K562 (cell line): ENCODE measurements around the gene VDAC2. TPM values are rescaled to one million over a fixed set of nuclear protein-coding genes. Genes with fewer than 3 reads are reported as not detected.
A peak's percentile ranks its signal among the peaks of the same experiment; 100 is the strongest.

Source experiments
- ATAC-seq: fragments of 200-7000 bp; cut with Tn5 transposase; 3 replicates; pipeline ENCODE4 v1.9.1; 2020; ENCODE audit warnings: moderate library complexity
- BruUV-seq: library from RNA; stranded (reverse); fragments of 400-500 nt; replicated peaks from 2 replicates; lab custom pipeline; 2021; lab: Mats Ljungman, UMichigan
- CTCF ChIA-PET: fragments of 300-600 bp; formaldehyde crosslinking; extraction: SDS; loops from one replicate; lab custom pipeline; 2021; ENCODE audit warnings: low intra/inter-chr PET ratio; lab: Yijun Ruan, JAX
- POLR2A ChIA-PET: fragments of 300-600, 350-650 bp; sonication (Branson Sonifier 250); formaldehyde crosslinking; extraction: SDS; loops from one replicate; lab custom pipeline; 2021; ENCODE audit warnings: antibody characterized with exemption, inconsistent platforms; lab: Yijun Ruan, JAX
- DNase-seq, 4 experiments: peaks; one replicate each; pipeline versions ENCODE4 v3.0.0 to v3.0.0-alpha.2; 2011 to 2018; ENCODE audit warnings: low spot score in 3 of 4, mixed read lengths in 3 of 4; ENCODE audit errors: extremely low read depth in 1 of 4
- FAIRE-seq: peaks from 2 replicates; lab custom pipeline; 2011; peaks lifted over from hg19 to GRCh38; lab: Jason Lieb, UNC
- H2AFZ ChIP-seq: 2 replicates; pipeline ENCODE4 v1.6.0; 2011; ENCODE audit warnings: low read depth, low read length, control low read depth, inconsistent platforms
- H3K27ac ChIP-seq: fragments of 200-600 bp; 3 replicates; pipeline ENCODE4 v1.8.0; 2011; ENCODE audit warnings: low read depth, mild to moderate bottlenecking, control low read depth, inconsistent platforms, low read length, moderate library complexity, mixed read lengths; ENCODE audit errors: extremely low read depth
- H3K27me3 ChIP-seq, 2 experiments: fragments of 300-600 bp in 1 of 2; 2 replicates in 1 of 2; 3 replicates in 1 of 2; pipeline versions ENCODE4 v1.6.0 to v1.8.0; 2011; ENCODE audit warnings: inconsistent platforms in 2 of 2, low read length in 2 of 2, mild to moderate bottlenecking in 1 of 2, mixed read lengths in 1 of 2, moderate library complexity in 1 of 2; ENCODE audit not compliant: control insufficient read depth in 2 of 2, insufficient read depth in 2 of 2
- H3K36me3 ChIP-seq: fragments of 300-600 bp; 3 replicates; pipeline ENCODE4 v1.8.0; 2011; ENCODE audit warnings: mild to moderate bottlenecking, low read length, inconsistent platforms; ENCODE audit not compliant: control insufficient read depth, insufficient read depth
- H3K4me1 ChIP-seq, 2 experiments: fragments of 200-600 bp in 1 of 2; replicated peaks in 1 of 2; 2 replicates in 1 of 2; 3 replicates in 1 of 2; pipeline versions ENCODE4 v1.5.1 to v1.8.0; 2011; ENCODE audit warnings: inconsistent platforms in 2 of 2, low read length in 2 of 2, mild to moderate bottlenecking in 1 of 2, mixed read lengths in 1 of 2, moderate library complexity in 1 of 2; ENCODE audit not compliant: control insufficient read depth in 2 of 2, insufficient read depth in 2 of 2
- H3K4me2 ChIP-seq: 2 replicates; pipeline ENCODE4 v1.6.1; 2011; ENCODE audit warnings: low read length, control low read depth, inconsistent platforms, mixed read lengths; ENCODE audit not compliant: insufficient read depth
- H3K4me3 ChIP-seq: fragments of 200-600 bp; sonication (generic), shearing (Covaris generic); 2 replicates; pipeline ENCODE4 v1.5.1; 2016; ENCODE audit warnings: control low read depth, inconsistent platforms
- H3K79me2 ChIP-seq: fragments of 200-600 bp; 3 replicates; pipeline ENCODE4 v1.8.0; 2011; ENCODE audit warnings: low read length, inconsistent platforms; ENCODE audit not compliant: control insufficient read depth, insufficient read depth
- H3K9ac ChIP-seq, 2 experiments: 2 replicates each; pipeline versions ENCODE4 v1.6.0 to v1.6.1; 2011; ENCODE audit warnings: low read depth in 2 of 2, low read length in 2 of 2, control low read depth in 1 of 2, inconsistent platforms in 1 of 2, mild to moderate bottlenecking in 1 of 2, mixed read lengths in 1 of 2; ENCODE audit not compliant: insufficient read depth in 1 of 2
- H3K9me1 ChIP-seq: one replicate; pipeline ENCODE4 v1.6.0; 2011; ENCODE audit warnings: inconsistent platforms, mild to moderate bottlenecking, low read length, moderate library complexity; ENCODE audit not compliant: control insufficient read depth, insufficient read depth
- H3K9me3 ChIP-seq: replicated peaks from 2 replicates; pipeline ENCODE4 v1.5.1; 2011; ENCODE audit warnings: low read depth, low read length, inconsistent platforms; ENCODE audit not compliant: control insufficient read depth, insufficient read depth
- H4K20me1 ChIP-seq: replicated peaks from 2 replicates; pipeline ENCODE4 v1.6.1; 2011; ENCODE audit warnings: low read length, inconsistent platforms, mixed read lengths; ENCODE audit not compliant: control insufficient read depth, insufficient read depth
- HOXB6 ChIP-seq: fragments of 250-450 bp; sonication (Bioruptor Pico); IDR thresholded peaks from 2 replicates; pipeline ENCODE4 v1.5.1; 2022; ENCODE audit warnings: mild to moderate bottlenecking, borderline replicate concordance
- KLF13 ChIP-seq: fragments of 450-650 bp; IDR thresholded peaks from 2 replicates; pipeline ENCODE4 v1.6.1; 2016; ENCODE audit warnings: missing genetic modification characterization, low read depth, mild to moderate bottlenecking, missing compliant biosample characterization, moderate library complexity, borderline replicate concordance
- TARDBP ChIP-seq: fragments of 450-650 bp; IDR thresholded peaks from 2 replicates; pipeline ENCODE4 v1.6.1; 2016
- ZNF134 ChIP-seq: fragments of 250-450 bp; sonication (Bioruptor Pico); conservative IDR thresholded peaks from 2 replicates; pipeline ENCODE4 v1.4.0; 2020
- ZNF696 ChIP-seq: fragments of 250-450 bp; sonication (Bioruptor Pico); conservative IDR thresholded peaks from 2 replicates; pipeline ENCODE4 v1.4.0; 2020; ENCODE audit warnings: mild to moderate bottlenecking, moderate library complexity
- WGBS: fragments of 100-300 bp; shearing (Covaris generic); methylation state at CpG from one replicate; pipeline ENCODE4 v1.1.6; 2016; ENCODE audit warnings: low coverage, mixed read lengths; ENCODE audit not compliant: insufficient coverage; ENCODE audit errors: missing lambda C conversion rate; 5-methylcytosine and 5-hydroxymethylcytosine counted together
- in situ Hi-C: fragments of 300-500 bp; cut with MboI; formaldehyde crosslinking; loops from 4 replicates; pipeline ENCODE4 v1.15.0; 2018; ENCODE audit warnings: inconsistent platforms, mixed read lengths
- intact Hi-C: fragments of 100-400 bp; cut with micrococcal nuclease; formaldehyde crosslinking; loops from 2 replicates; pipeline ENCODE4 v1.14.2; 2022
- polyA plus RNA-seq, 8 experiments: library from polyadenylated mRNA; depleted of rRNA in 4 of 8; stranded (reverse) in 5 of 8; unstranded in 3 of 8; fragments of >200 nt; fragmentation: Nextera tagmentation in 2 of 8; fragmentation: Illumina TruSeq in 1 of 8; extraction: Ambion mirVana in 2 of 8; extraction: Trizol in 1 of 8; gene quantifications; 2 replicates each; pipeline versions ENCODE4 v1.2.1 to v1.2.3, GENCODE V29; 2011 to 2014; ENCODE audit warnings: inconsistent platforms in 1 of 8, missing spikeins in 1 of 8
- total RNA-seq, 7 experiments: library from RNA; depleted of rRNA in 6 of 7; stranded (reverse); fragments of >200 nt in 6 of 7; fragmentation: Illumina TruSeq in 2 of 7; extraction: Trizol in 2 of 7; gene quantifications; 2 replicates each; pipeline versions ENCODE4 v1.2.1 to v1.2.3, GENCODE V29; 2011 to 2021; ENCODE audit warnings: low replicate concordance in 1 of 7
- TF ChIP-seq, protein P1 (sequence below): sonication (generic); formaldehyde crosslinking; IDR thresholded peaks from 2 replicates; pipeline ENCODE4 v1.8.1; 2023; ENCODE audit warnings: missing genetic modification reagents, mild to moderate bottlenecking, borderline replicate concordance
- TF ChIP-seq, protein P2 (sequence below): sonication (generic); formaldehyde crosslinking; IDR thresholded peaks from 2 replicates; pipeline ENCODE4 v1.8.1; 2022; ENCODE audit warnings: missing genetic modification reagents

Gene VDAC2
- total and polyA plus RNA-seq, 9 of the 15 experiments (the other 6 are each of a cell fraction or from before 2014, with no cell fraction given): 139 to 450 (median 250) TPM

DNA sequence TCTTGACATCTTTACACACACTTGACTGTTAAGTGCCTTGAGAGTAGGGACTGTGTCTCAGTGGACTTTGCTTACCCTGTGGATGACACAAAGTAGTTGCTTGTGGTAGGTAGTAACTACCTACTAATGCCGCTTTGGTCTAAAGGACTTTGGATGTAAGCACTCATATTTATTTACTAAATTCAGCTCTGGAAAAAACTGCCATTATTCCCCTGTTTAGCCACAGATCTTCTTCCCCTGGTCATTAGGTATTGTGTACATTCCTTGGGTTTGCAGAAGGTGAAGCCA lies 2.8 kb upstream of the VDAC2 start:
- Histone ChIP-seq H3K9me3 (no peaks in the 10 kb centered on the region), H3K4me1 (peaks cover 39 to 44% of the 10 kb centered on the region in 2 experiments), H3K9me1 (no peaks in the 10 kb centered on the region), H3K79me2 (peaks cover 24% of the 10 kb centered on the region), H3K4me3 (no peak overlapping the region), H4K20me1 (0 out of 2 replicates have a peak, but pooled peaks cover 7% of the 10 kb centered on the region), H3K9ac (no peak overlapping the region), H3K27ac (no peak overlapping the region), H3K4me2 (peak overlapping the region; percentile 49), H2AFZ (peak overlapping the region; percentile 73), H3K36me3 (peaks cover 17% of the 10 kb centered on the region), H3K27me3 (no peaks in the 10 kb centered on the region)
- DNase-seq: no peak
- no peak for ATAC-seq
- CTCF ChIA-PET: no interaction called here
- BruUV-seq: no TSS peak
- intact Hi-C loops (no loop called here), in situ Hi-C loops (no loop called here)
- POLR2A ChIA-PET: interaction anchor here (0.7 to 8.9 kb wide), 8 partner anchors 10 to 80 kb away, joined by 3 to 74 read pairs (median 3); no protein-coding TSS in a partner anchor
- 82% methylated on average over 1 of the region's 1 CpG for WGBS
- no peak for FAIRE-seq
- TF ChIP-seq HOXB6 (no peak), KLF13 (tag) (no peak), ZNF696 (no peak), TARDBP (no peak), ZNF134 (no peak)
- TF ChIP-seq, protein P1, sequence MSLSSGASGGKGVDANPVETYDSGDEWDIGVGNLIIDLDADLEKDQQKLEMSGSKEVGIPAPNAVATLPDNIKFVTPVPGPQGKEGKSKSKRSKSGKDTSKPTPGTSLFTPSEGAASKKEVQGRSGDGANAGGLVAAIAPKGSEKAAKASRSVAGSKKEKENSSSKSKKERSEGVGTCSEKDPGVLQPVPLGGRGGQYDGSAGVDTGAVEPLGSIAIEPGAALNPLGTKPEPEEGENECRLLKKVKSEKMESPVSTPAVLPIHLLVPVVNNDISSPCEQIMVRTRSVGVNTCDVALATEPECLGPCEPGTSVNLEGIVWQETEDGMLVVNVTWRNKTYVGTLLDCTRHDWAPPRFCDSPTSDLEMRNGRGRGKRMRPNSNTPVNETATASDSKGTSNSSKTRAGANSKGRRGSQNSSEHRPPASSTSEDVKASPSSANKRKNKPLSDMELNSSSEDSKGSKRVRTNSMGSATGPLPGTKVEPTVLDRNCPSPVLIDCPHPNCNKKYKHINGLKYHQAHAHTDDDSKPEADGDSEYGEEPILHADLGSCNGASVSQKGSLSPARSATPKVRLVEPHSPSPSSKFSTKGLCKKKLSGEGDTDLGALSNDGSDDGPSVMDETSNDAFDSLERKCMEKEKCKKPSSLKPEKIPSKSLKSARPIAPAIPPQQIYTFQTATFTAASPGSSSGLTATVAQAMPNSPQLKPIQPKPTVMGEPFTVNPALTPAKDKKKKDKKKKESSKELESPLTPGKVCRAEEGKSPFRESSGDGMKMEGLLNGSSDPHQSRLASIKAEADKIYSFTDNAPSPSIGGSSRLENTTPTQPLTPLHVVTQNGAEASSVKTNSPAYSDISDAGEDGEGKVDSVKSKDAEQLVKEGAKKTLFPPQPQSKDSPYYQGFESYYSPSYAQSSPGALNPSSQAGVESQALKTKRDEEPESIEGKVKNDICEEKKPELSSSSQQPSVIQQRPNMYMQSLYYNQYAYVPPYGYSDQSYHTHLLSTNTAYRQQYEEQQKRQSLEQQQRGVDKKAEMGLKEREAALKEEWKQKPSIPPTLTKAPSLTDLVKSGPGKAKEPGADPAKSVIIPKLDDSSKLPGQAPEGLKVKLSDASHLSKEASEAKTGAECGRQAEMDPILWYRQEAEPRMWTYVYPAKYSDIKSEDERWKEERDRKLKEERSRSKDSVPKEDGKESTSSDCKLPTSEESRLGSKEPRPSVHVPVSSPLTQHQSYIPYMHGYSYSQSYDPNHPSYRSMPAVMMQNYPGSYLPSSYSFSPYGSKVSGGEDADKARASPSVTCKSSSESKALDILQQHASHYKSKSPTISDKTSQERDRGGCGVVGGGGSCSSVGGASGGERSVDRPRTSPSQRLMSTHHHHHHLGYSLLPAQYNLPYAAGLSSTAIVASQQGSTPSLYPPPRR (CRISPR knock-in tag): no peak
- TF ChIP-seq, protein P2, sequence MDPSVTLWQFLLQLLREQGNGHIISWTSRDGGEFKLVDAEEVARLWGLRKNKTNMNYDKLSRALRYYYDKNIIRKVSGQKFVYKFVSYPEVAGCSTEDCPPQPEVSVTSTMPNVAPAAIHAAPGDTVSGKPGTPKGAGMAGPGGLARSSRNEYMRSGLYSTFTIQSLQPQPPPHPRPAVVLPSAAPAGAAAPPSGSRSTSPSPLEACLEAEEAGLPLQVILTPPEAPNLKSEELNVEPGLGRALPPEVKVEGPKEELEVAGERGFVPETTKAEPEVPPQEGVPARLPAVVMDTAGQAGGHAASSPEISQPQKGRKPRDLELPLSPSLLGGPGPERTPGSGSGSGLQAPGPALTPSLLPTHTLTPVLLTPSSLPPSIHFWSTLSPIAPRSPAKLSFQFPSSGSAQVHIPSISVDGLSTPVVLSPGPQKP: no peak
